Limb (tissue), 2 donors: ENCODE measurements around the gene CTIF.
A peak's percentile ranks its signal among the peaks of the same experiment; 100 is the strongest.

ENCODE experiments used
- DNase-seq, 2 donors: peaks; one replicate each; pipeline ENCODE4 v3.0.0-alpha.2; 2016; ENCODE audit errors: extremely low spot score in 2 of 2

Gene CTIF

GRCh38 chr18:48843596-48843995, 304.8 kb downstream of the CTIF start:
- no peak for DNase-seq

DNA sequence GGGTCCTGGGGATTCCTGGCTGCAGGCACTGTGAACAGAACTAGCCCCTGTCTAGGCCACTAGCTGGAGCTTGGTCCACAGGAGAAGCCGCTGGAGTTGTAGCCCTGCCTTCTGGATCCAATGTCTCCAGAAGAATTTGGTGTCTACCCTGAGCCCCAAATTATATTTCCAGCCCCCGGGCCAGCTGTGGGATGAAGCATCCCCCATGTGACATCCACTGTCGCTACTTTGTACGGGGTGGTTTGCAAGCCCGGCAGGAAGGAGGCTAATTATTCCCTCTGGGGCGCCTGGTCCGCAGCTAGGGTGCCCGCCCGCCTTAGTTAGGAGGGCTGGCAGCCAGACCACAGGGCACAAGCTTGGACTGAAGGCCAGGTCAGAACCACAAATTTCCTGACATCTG, 305.4 kb downstream of the CTIF start:
- no peak for DNase-seq

GRCh38 chr18:48845174-48845573, 306.3 kb downstream of the CTIF start:
- DNase-seq = no peak

GRCh38 chr18:48846423-48846932, 307.6 kb downstream of the CTIF start:
- DNase-seq = no peak

DNA sequence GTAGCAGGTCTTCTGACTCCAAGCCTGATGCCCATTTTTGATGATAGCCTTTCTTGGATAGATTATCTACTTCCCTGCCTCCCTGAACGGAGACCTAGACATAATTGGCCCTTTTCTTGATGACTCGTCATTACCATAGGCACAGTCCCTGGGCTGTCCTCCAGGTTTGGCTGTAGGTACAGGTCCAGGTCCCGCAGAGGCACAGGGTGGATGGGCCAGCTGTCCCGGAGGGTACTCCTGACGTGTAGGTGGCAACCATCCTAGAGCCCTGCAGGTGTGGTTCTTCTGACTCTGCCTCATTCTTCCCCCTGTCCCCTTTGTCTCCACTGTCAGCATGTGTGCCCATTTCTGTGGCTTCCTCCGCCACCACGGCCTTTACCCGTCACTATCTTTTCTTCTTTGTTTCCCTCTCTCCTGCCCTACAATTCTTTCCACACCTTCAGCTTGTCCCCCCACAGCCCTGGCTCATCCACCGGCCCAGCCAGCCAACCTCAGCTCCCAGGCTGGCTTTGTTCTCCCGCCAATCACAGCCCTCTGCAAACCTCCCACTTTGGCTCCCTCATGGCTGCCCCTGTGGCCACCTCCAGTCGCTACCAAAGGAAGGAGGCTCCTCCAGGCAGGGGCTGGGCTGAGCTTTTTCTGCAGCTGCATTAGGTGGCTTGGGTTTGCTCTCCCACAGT, 309.1 kb downstream of the CTIF start:
- DNase-seq = no peak

- no peak for DNase-seq
These were observed 309.9 kb downstream of the CTIF start for GRCh38 chr18:48848641-48849143.

DNA sequence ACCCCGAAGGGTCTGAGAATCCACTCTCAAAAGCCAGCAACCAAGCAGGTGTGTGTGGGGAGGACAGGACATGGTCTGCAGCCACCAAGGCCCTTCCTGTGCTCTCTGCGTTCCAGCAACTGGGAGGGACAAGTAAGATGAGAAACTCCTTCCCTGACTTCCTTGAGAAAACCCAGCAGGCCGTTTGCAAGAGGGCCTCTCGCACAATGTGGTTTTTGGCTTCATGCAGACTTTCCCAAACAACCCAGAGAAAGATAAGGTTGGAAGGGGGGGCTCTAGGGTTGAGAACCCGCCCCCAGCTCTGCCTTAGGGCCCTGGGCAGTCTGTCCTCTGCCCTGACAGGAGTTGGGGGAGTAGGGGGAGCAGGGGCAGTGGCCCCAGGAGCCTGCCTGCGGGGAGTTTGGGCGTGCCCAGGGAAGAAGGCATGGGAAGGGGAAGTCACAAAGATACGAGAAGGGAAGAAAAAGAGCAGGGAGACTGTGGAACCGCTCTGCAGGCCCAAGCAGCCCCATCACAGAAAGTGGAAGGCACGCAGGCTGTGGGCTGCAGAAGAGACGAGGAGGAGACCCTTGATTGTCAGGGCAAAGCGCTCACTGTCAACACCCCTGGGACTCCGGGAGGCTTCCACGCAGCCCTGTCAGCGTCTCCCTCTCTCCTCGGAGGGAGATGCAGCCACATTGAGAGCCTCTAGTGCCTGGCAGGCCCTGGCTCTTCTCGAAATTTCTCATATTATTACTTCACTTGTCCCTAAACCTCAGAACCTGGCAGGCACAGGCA, 312.2 kb downstream of the CTIF start:
- DNase-seq = peak in 1 of 2 donors; percentile 53

DNA sequence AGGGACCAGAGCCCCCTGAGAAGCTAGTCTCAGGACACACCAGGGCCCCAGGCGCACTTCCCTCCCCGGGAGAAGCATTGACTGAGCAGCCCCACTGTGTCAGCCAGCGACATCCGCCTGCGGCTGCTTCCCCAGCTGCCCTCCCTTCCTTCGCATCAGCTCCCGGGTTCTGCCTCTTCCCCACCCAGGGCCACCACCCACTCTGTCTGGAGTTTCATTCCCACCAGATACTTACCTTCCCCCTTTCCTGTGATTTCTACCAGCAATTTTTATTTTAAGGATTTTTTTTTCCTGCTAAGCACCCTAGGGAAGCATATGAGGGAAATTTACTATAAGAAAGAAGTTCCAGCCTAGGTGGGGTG, 312.7 kb downstream of the CTIF start:
- no peak for DNase-seq

DNA sequence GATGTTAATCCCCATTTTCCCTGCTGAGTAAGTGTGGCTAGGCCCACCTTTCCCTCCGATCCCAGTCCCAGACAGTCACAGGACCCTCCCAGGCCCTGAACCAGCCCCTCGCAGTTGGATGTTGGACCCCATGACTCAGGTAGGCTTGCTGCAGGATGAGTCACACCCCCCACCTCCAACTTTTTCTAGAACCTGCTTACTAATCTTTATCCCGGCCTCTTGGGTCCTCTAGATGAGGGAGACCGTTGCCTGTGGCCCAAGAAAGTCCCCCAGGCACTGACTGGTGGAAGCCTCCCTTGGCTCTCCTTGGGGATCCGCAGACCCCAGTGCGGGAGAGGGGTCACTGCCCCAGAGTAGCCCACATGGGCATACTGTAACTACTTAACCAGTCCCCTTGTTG, 313.5 kb downstream of the CTIF start:
- DNase-seq = no peak

GRCh38 chr18:48852794-48853193, 314.0 kb downstream of the CTIF start:
- no peak for DNase-seq

- DNase-seq = no peak
These were observed 314.8 kb downstream of the CTIF start for GRCh38 chr18:48853588-48853987.

DNA sequence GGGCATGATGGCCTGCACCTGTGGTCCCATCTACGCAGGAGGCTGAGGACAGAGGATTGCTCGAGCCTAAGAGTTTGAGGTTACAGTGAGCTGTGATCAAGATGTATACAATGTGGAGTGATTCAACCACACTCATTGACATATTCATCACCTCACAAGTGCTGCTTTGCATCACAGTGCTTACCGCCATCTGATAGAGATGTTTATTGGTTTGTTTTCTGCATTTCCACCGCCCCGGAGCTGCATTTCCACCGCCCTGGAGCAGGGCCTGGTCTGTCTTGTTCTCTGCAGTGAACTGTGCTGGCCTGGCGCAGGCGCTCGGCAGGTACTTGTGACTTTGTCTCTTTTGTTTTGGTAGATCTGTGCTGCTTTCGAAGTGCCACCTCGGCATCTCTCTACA, 315.9 kb downstream of the CTIF start:
- no peak for DNase-seq

- no peak for DNase-seq
These were observed 316.9 kb downstream of the CTIF start for GRCh38 chr18:48855422-48856377.

DNA sequence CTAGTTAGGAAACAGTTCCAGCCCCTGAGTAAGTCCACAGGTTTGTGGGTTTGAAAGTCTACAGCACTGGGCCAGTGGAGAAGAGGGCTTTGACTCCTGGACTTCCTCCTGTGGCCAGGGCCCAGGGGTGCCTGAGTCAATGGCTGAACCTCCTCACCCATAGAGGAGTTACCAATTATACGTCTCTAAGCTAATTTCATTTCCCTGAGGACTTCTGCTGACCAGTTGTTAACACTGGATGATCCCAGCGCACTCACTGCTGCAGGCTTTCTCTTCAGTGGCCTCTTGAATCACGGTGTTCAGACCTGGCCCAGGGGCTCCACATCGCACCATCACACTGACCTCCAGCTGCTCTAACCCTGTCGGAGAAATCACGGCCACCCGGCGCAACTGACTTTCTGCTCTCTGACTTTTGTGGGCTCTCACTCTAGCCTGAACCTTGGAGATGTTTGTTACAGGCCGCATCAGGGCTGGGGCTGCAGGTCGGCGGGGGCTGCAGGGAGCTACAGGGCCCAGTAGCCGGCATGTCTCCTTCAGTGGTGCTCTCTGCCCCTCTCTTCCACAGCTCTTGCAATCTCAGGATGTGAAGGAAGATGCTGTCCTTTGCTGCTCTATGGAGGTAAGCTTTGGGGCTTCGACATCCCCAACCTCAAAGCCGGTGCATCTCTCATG, 318.3 kb downstream of the CTIF start:
- DNase-seq = no peak

- no peak for DNase-seq
These were observed 319.8 kb downstream of the CTIF start for GRCh38 chr18:48858676-48859075.

- DNase-seq = peak in 1 of 2 donors; percentile 79
These were observed 320.8 kb downstream of the CTIF start for GRCh38 chr18:48859311-48860268.

DNA sequence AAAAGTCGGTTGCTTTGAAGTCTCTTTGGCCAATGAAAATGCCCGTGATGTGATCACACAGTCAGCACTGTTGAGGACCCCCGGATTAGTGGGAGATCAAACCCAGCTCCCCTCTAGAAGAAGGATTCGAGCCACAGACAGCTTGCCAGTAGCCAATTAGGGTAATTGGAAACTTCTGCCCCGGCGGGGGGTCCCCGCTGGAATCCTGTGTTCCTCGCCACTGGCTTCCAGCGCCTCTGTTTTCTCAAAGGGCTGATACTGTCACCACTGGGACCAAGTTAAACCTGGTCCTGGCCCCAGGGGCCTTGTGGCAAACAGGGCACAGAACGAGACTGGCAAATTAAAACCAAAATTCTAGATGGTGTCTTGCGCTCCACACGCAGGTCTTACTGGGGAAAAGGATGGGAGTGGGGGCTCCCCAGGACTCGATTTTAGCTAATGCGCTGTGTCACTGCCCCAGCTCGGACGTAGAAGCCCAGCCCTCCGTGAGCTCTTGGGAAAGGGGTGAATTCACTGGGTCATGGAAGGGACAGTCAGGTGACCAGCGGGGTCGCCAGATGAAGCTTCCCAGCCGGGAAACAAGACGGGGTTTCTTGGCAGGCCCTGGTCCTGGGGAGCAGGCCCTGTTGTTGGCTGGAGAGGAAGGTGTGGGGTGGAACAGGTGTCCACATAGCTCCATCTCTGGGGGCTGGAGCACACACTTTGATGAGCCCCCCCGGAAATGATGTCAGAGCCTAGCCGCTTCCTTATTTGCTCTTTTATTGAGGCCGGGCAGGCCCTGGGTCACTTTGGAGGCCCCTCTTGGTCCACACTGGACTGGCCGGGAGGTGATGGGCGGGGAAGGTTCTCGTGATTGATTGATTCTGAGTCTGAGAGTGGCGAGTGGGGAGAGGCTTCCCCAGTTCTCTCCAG, 321.7 kb downstream of the CTIF start:
- DNase-seq = peak in 1 of 2 donors; percentile 61

DNA sequence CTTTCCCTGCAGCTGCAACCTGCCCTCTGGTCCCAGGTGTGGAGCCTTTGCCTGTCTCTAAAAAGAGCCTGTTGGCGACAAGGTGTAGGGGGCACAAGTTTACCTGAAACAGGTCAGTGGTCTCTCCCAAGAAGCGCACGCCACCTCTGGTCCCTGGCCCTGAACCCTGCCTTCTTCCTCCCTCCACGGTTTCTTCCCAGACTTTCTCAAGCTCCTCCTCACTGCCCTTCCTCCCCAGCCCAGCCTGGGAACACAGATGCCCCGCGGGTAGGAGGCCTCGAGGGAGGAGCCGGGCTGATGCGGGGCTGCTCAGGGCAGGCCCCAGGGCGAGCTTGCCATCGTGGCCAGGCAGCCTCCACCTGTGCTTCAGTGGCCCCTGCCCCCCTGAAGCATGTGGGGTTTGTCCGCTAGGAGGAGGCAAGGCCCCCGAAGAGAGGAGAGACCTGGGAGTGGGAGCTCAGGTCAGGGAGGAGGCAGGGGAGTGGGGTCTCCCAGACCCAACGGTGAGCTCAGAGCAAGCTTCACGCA, 322.4 kb downstream of the CTIF start:
- DNase-seq = no peak

DNA sequence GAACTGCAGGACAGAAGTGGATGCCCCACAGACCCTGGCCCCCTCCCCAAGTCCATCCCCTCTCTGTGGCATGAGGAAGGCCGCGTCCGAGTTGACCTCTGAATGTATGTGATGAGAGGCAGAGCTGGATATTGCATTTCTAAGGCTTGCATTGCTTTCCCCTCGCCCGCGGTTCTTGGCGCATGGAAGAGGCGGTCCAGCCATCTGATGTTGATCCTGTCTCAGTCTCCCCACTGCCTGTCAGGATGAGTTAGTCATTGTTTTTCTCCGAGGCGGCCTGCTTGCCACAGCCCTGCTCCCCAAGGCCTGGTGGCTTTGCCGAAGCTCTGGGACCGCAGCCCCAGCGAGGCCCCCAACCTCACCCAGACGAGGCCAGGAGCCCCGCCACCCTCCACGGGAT, 323.3 kb downstream of the CTIF start:
- DNase-seq = no peak
